SJCRH30 (cell line): ENCODE measurements around the gene HSPA2. TPM values are rescaled to one million over a fixed set of nuclear protein-coding genes. Genes with fewer than 3 reads are reported as not detected.
"Not testable (repeated sequence)": the region's sequence is repeated elsewhere in the genome, so short reads cannot be mapped to it uniquely, and the experiment has no call there.

Experiments used
- DNase-seq, 2 experiments: peaks; one replicate each; pipeline ENCODE4 v3.0.0-alpha.2; 2015 to 2020
- H3K27ac ChIP-seq: fragments of 250-450 bp; sonication (Bioruptor Pico); 2 replicates; pipeline ENCODE4 v1.5.1; 2020; ENCODE audit warnings: mild to moderate bottlenecking, moderate library complexity
- H3K27me3 ChIP-seq: fragments of 250-450 bp; sonication (Bioruptor Pico); 2 replicates; pipeline ENCODE4 v1.5.1; 2020; ENCODE audit warnings: mild to moderate bottlenecking, moderate library complexity
- H3K36me3 ChIP-seq: fragments of 250-450 bp; sonication (Bioruptor Pico); 2 replicates; pipeline ENCODE4 v1.5.1; 2020; ENCODE audit warnings: mild to moderate bottlenecking, moderate library complexity
- H3K4me1 ChIP-seq: fragments of 250-450 bp; sonication (Bioruptor Pico); 2 replicates; pipeline ENCODE4 v1.5.1; 2020; ENCODE audit warnings: mild to moderate bottlenecking, moderate library complexity
- H3K4me3 ChIP-seq: fragments of 250-450 bp; sonication (Bioruptor Pico); 2 replicates; pipeline ENCODE4 v1.5.1; 2020; ENCODE audit warnings: mild to moderate bottlenecking, moderate library complexity
- H3K9me3 ChIP-seq: fragments of 250-450 bp; sonication (Bioruptor Pico); replicated peaks from 2 replicates; pipeline ENCODE4 v1.5.1; 2020; ENCODE audit warnings: mild to moderate bottlenecking, moderate library complexity
- total RNA-seq: library from RNA; depleted of rRNA; stranded (reverse); fragments of >200 nt; shearing (Covaris generic); gene quantifications from 2 replicates; pipeline ENCODE4 v1.2.3, GENCODE V29; 2014

HSPA2 gene
- total RNA-seq, 1 experiment from 2014 or later: 1.9 TPM

DNA sequence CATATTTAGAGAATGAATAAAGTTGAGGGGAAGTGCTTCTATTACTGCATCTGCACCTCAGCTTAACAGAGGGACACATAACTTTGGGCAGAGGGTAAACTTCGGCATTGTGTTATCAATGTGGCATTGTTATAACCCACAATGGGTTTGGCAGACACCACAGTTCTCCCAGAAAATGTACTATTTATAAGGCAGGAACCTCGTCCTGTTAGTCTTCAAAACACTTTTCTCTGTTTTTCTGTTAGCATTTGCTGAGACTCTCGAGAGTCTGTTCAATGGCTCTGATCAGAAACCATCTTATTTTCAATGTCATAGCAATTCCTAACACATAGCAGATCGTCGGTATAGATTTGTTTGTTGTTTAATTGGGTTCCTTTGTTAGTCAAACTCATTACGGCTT lies 23.2 kb downstream of the HSPA2 start:
- Histone ChIP-seq H3K9me3 (no peaks in the 10 kb centered on the region), H3K4me1 (no peaks in the 10 kb centered on the region), H3K36me3 (no peaks in the 10 kb centered on the region), H3K4me3 (no peak overlapping the region), H3K27ac (no peak overlapping the region), H3K27me3 (no peaks in the 10 kb centered on the region)
- DNase-seq: no peak

DNA sequence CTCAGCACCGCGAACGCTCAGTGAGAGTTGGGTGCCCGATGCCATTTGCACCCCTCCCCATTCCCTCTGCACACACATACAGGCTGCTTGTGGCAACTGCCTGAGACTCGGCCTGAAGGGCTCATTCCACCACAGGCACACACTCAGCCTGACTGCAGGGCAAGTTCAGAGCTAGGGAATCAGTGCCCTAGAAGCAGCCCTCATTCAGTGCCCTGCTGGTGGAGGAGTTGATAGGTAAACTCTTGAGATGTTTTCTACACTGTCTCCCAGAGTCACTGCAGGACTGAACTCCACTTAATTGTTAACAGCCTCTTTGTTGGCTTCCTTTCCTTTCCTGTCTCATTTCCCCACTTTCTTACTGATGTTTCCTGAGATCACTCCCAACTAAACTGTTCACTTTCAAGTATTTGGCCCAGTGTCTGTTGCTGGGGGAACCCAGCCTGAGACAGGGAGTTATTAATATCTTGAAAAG lies 26.1 kb downstream of the HSPA2 start:
- Histone ChIP-seq H3K27ac (no peak overlapping the region), H3K36me3 (no peaks in the 10 kb centered on the region), H3K9me3 (no peaks in the 10 kb centered on the region), H3K27me3 (no peaks in the 10 kb centered on the region), H3K4me1 (no peaks in the 10 kb centered on the region), H3K4me3 (no peak overlapping the region)
- DNase-seq: no peak

DNA sequence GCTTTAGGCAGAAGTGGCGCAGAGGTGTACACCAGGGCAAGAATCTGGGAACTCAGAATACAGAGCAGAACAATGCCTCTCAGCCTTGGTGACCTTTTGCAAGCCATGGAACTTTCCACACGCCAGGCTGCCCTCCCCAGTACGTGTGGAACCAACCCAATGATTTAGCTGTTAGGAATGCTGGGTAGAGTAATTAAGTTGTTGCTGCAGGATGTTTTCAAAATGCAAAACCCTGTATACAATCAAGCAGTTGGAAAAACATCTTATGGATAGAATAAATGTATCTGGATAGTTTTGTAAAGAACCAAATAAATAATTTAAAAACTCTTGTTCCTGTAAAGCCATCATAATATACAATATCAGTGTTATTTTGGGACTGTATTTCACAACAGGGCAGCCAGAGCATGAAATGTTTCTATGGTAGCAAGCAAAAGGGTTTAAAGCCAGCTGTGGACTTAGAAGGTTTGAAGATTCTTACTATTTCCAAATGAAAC lies 28.6 kb downstream of the HSPA2 start:
- H3K27ac ChIP-seq: no peak overlapping the region
- H3K36me3 ChIP-seq: no peaks in the 10 kb centered on the region
- H3K9me3 ChIP-seq: no peaks in the 10 kb centered on the region
- no peaks in the 10 kb centered on the region for H3K27me3 ChIP-seq
- no peak for DNase-seq
- H3K4me1 ChIP-seq: no peaks in the 10 kb centered on the region
- H3K4me3 ChIP-seq: no peak overlapping the region

- H3K9me3 ChIP-seq, H3K4me3 ChIP-seq, H3K27me3 ChIP-seq, DNase-seq, H3K36me3 ChIP-seq, H3K4me1 ChIP-seq, H3K27ac ChIP-seq: not testable (repeated sequence)
Observed at GRCh38 chr14:64569646-64570045, 29.1 kb downstream of the HSPA2 start.

GRCh38 chr14:64572386-64573104 lies 32.0 kb downstream of the HSPA2 start:
- H3K27me3 ChIP-seq: no peaks in the 10 kb centered on the region
- H3K9me3 ChIP-seq: no peaks in the 10 kb centered on the region
- no peaks in the 10 kb centered on the region for H3K4me1 ChIP-seq
- no peak for DNase-seq
- H3K4me3 ChIP-seq: no peak overlapping the region
- no peak overlapping the region for H3K27ac ChIP-seq
- H3K36me3 ChIP-seq: no peaks in the 10 kb centered on the region

DNA sequence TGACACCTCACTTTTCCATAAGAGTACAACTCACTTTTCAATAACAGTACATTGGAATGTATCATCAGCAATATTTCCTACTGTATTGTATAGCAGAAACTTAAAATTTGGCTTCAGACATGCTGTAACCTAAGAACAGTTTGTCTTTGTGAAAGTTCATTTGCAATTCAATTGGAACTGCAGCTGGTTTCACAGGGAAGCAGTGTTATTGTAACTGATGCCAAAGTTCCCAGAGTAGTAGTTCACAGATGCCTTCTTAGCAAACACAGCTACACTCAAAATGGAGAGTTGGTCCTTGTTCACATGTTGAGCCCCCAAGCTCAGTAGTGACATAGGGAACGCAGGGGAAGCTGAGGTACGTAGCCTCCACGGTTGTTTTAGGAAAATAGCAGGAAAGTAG lies 32.6 kb downstream of the HSPA2 start:
- Histone ChIP-seq H3K4me3 (no peak overlapping the region), H3K36me3 (no peaks in the 10 kb centered on the region), H3K27me3 (no peaks in the 10 kb centered on the region), H3K27ac (no peak overlapping the region), H3K4me1 (no peaks in the 10 kb centered on the region), H3K9me3 (no peaks in the 10 kb centered on the region)
- no peak for DNase-seq

DNA sequence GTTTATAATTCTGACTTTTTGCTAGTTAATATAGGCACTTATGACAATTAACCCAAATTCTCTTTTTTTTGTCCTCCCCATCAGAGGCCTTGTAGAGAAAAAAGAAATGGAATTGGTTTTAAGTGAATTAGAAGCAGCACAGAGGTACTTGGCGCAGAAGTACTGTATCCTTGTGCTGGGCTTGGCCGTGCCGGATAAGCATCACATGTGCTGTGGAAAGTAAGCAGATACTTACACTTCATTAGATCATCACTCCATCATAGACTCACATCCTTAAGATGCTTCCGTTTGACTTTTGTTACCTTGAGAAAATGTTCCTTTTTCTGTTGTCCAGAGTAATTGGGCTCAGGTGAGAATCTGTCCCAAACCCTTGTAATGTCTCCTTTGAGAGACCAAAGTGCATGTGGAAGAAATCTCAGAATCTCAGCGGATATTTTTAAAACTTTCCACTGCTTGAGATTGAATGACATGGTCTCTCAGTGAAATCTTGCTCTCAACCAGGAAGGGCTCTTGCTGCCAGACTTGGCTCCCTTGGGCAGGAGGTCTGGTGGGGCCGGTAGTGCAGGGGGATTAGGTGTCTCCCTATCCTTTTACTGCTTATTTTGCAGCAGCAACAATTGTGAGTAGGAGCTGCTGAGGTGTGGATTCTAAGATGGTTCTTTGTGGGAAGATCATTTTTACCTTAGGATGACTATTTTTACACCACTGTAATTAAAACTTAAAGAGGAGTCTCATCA lies 34.0 kb downstream of the HSPA2 start:
- Histone ChIP-seq H3K36me3 (no peaks in the 10 kb centered on the region), H3K4me3 (no peak overlapping the region), H3K9me3 (no peaks in the 10 kb centered on the region), H3K27ac (no peak overlapping the region), H3K27me3 (no peaks in the 10 kb centered on the region), H3K4me1 (no peaks in the 10 kb centered on the region)
- no peak for DNase-seq

GRCh38 chr14:64577211-64577610 lies 36.7 kb downstream of the HSPA2 start:
- no peaks in the 10 kb centered on the region for H3K4me1 ChIP-seq
- H3K36me3 ChIP-seq: no peaks in the 10 kb centered on the region
- H3K9me3 ChIP-seq: no peaks in the 10 kb centered on the region
- no peaks in the 10 kb centered on the region for H3K27me3 ChIP-seq
- no peak overlapping the region for H3K4me3 ChIP-seq
- H3K27ac ChIP-seq: no peak overlapping the region
- no peak for DNase-seq

DNA sequence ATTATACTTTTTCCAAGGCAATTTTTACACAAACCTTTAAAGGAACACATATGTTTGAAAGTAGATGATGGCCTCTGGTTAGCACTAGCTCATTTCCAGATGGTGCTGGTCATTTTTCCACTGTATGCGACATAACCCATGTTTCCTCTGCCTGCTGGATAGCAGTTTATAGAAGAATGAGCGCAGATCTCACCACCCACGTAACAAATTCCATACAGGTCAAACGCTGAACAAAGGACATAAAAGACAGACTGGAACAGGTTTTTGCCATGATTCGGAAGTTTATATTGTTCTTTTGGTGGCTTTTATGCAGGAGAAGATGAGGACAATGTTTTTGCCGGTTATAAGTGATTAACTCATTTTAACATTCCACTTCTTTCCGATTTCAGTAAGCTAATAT lies 39.9 kb downstream of the HSPA2 start:
- Histone ChIP-seq H3K4me1 (no peaks in the 10 kb centered on the region), H3K9me3 (no peaks in the 10 kb centered on the region), H3K27ac (no peak overlapping the region), H3K36me3 (no peaks in the 10 kb centered on the region), H3K4me3 (no peak overlapping the region), H3K27me3 (no peaks in the 10 kb centered on the region)
- no peak for DNase-seq

DNA sequence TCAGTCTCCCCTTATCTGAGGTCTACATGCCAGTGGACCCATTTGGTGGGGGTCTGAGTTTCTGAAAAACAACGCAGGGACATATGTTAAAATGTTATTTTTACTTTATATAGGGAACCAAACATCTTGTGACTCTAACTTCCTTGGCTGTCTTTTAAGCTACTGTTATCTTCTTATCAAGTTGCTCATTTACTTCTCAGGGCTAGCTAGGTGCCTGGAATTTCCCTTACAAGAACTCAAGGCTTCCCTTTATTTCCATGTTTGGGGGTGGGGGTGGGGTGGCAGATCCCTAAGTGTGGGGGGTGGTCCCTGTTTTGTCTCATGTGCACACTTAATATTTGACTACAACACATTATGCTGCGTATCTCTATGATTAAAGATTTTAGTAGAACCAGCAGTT lies 40.8 kb downstream of the HSPA2 start:
- no peak overlapping the region for H3K27ac ChIP-seq
- H3K36me3 ChIP-seq: no peaks in the 10 kb centered on the region
- no peaks in the 10 kb centered on the region for H3K9me3 ChIP-seq
- no peaks in the 10 kb centered on the region for H3K27me3 ChIP-seq
- no peak for DNase-seq
- no peak overlapping the region for H3K4me3 ChIP-seq
- H3K4me1 ChIP-seq: no peaks in the 10 kb centered on the region

DNA sequence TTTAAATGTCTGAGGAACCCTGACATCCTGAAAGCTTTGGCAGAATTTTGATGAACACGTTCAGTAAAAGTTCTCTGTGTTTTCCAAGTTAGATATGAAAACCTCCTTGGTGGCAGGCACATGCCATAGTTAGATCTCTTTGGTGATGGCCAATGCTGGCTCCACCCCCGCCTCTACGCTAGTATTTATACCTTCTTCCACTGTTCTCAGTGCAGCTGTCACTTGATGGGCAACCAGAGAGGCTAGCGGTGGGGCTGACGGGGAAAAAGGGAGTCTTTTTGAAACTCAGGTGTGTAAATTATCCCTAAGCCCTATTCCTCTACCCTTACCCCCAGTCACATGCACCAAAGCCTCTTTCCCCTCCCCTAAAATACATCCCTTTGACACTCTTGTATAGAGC lies 41.3 kb downstream of the HSPA2 start:
- no peak for DNase-seq
- Histone ChIP-seq H3K27ac (no peak overlapping the region), H3K36me3 (no peaks in the 10 kb centered on the region), H3K9me3 (no peaks in the 10 kb centered on the region), H3K4me1 (no peaks in the 10 kb centered on the region), H3K27me3 (no peaks in the 10 kb centered on the region), H3K4me3 (no peak overlapping the region)

DNA sequence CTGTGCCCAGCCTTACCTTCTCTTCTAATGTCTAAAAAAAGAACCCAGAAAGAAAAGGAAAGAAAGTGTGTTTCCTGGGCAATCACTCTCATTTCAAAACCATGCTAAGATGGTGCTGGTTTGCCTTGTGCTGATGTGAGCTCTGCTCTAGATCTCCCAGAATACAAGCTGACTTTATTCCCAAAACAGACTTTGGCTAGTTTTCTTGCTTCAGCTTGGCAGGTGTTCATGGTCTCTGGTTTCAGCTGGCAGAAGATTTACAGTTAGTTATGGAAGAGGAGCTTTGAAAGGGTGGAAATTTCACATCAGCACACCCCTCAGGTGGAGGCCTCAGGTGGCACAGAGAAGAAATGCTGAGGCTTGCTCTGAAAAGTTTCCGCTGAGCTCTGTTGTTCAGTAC lies 43.6 kb downstream of the HSPA2 start:
- Histone ChIP-seq H3K4me3 (no peak overlapping the region), H3K4me1 (no peaks in the 10 kb centered on the region), H3K9me3 (no peaks in the 10 kb centered on the region), H3K27me3 (no peaks in the 10 kb centered on the region), H3K27ac (no peak overlapping the region), H3K36me3 (no peaks in the 10 kb centered on the region)
- DNase-seq: no peak

GRCh38 chr14:64591809-64592208 lies 51.3 kb downstream of the HSPA2 start:
- DNase-seq: no peak

More at GRCh38 chr14:64591809-64592208, 51.3 kb downstream of the HSPA2 start:
- H3K27me3 ChIP-seq: no peaks in the 10 kb centered on the region
- H3K4me1 ChIP-seq: no peaks in the 10 kb centered on the region
- no peak overlapping the region for H3K27ac ChIP-seq
- no peaks in the 10 kb centered on the region for H3K36me3 ChIP-seq
- no peaks in the 10 kb centered on the region for H3K9me3 ChIP-seq
- no peak overlapping the region for H3K4me3 ChIP-seq
